Measurements from ENCODE around the gene CTSC.

DNA sequence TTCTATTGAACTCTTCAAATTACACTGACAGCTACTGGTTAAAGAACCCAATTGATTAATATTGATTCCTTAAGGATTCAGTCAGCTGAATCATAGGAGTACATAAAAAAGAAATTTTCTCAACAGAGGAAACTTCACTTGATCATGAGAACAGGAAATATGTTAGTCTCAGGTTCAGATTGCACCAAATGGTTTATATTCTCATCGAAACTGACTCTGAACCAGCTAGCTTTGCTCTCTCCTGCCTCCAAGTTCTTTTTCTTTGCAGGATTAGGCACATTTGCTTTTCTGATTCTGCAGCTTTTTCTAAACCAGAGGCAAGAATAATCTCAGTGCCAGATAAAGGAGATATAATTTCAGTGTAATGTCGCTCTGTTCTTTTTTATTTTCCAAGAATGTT lies 33.2 kb upstream of the CTSC start:
- TF ChIP-seq, protein P1, sequence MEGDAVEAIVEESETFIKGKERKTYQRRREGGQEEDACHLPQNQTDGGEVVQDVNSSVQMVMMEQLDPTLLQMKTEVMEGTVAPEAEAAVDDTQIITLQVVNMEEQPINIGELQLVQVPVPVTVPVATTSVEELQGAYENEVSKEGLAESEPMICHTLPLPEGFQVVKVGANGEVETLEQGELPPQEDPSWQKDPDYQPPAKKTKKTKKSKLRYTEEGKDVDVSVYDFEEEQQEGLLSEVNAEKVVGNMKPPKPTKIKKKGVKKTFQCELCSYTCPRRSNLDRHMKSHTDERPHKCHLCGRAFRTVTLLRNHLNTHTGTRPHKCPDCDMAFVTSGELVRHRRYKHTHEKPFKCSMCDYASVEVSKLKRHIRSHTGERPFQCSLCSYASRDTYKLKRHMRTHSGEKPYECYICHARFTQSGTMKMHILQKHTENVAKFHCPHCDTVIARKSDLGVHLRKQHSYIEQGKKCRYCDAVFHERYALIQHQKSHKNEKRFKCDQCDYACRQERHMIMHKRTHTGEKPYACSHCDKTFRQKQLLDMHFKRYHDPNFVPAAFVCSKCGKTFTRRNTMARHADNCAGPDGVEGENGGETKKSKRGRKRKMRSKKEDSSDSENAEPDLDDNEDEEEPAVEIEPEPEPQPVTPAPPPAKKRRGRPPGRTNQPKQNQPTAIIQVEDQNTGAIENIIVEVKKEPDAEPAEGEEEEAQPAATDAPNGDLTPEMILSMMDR (IDR thresholded peaks at IDR 0.05), result no peak
- TF ChIP-seq POLR2AphosphoS5 (IDR thresholded peaks at IDR 0.05), result no peak
- TF ChIP-seq EP300 (IDR thresholded peaks at IDR 0.05), result no peak
